ENCODE measurements around the gene PTPRB. TPM values are rescaled to one million over a fixed set of nuclear protein-coding genes. Genes with fewer than 3 reads are reported as not detected.

PTPRB gene
- total RNA-seq, 1 donor from 2014 or later = 91.4 TPM

DNA sequence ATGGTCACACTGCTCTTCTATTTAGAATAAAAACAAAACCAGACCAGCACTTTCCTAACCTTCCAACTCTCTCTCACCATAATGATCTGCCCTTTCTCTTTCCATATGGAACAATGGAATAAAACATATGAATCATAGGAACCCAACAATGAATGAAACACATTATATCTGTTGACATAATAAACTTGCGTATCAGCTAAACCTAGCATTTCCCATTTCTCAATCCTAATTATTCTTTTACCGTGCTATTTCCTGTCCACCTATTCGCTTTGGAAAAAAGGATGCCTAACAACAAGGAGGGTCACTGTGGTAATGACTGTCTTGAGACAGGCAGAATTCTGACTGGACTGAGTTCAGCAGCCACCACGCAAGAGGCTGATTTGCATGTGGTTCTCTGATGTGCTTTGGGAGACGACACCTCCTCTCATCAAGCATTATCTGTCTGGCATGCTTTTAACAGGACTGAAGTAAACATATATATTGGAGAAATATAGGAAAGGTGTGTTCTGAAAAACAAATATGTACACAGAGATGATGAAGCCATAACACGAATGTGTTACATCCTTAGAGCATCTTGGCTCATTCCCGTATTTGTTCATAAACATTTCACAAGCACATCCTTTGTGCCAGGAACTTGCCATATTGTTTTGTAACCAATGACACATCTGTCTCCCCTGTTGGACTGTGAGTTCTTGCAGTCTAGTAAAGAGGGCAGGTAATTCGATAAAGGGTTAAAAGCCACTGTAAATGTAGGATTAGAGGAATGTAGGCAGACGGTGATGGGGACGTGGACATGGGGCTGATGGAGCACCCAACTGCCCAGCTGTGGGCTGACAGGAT, 87.7 kb downstream of the PTPRB start:
- H3K4me3 ChIP-seq = no peak overlapping the region
- peak overlapping the region; percentile 33 for H3K27ac ChIP-seq
- TF ChIP-seq, protein P1, sequence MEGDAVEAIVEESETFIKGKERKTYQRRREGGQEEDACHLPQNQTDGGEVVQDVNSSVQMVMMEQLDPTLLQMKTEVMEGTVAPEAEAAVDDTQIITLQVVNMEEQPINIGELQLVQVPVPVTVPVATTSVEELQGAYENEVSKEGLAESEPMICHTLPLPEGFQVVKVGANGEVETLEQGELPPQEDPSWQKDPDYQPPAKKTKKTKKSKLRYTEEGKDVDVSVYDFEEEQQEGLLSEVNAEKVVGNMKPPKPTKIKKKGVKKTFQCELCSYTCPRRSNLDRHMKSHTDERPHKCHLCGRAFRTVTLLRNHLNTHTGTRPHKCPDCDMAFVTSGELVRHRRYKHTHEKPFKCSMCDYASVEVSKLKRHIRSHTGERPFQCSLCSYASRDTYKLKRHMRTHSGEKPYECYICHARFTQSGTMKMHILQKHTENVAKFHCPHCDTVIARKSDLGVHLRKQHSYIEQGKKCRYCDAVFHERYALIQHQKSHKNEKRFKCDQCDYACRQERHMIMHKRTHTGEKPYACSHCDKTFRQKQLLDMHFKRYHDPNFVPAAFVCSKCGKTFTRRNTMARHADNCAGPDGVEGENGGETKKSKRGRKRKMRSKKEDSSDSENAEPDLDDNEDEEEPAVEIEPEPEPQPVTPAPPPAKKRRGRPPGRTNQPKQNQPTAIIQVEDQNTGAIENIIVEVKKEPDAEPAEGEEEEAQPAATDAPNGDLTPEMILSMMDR (IDR thresholded peaks at IDR 0.05) = no peak
- H3K4me1 ChIP-seq = no peaks in the 10 kb centered on the region
- no peaks in the 10 kb centered on the region for H3K27me3 ChIP-seq (ENCODE audit: low read depth)
- ATAC-seq (no peak), DNase-seq (no peak)
- H3K9me3 ChIP-seq = no peaks in the 10 kb centered on the region
- intact Hi-C loops (cut with DNase I) = no loop called here
- peaks cover 13% of the 10 kb centered on the region for H3K36me3 ChIP-seq

- DNase-seq (no peak), ATAC-seq (no peak)
- TF ChIP-seq, protein P1 (IDR thresholded peaks at IDR 0.05) = no peak
- no peak overlapping the region for H3K4me3 ChIP-seq
- no peak overlapping the region for H3K27ac ChIP-seq
- H3K27me3 ChIP-seq (ENCODE audit: low read depth) = no peaks in the 10 kb centered on the region
- peaks cover 9% of the 10 kb centered on the region for H3K36me3 ChIP-seq
- no peaks in the 10 kb centered on the region for H3K4me1 ChIP-seq
- no peaks in the 10 kb centered on the region for H3K9me3 ChIP-seq
- intact Hi-C loops (cut with DNase I) = no loop called here
Measured at GRCh38 chr12:70543444-70543843, 93.8 kb downstream of the PTPRB start.

- intact Hi-C loops (cut with DNase I) = no loop called here
- Histone ChIP-seq H3K27me3 (ENCODE audit: low read depth) (no peaks in the 10 kb centered on the region), H3K4me1 (no peaks in the 10 kb centered on the region), H3K27ac (no peak overlapping the region), H3K4me3 (no peak overlapping the region), H3K9me3 (no peaks in the 10 kb centered on the region), H3K36me3 (peaks cover 21% of the 10 kb centered on the region)
- ATAC-seq (no peak), DNase-seq (no peak)
- TF ChIP-seq, protein P1 (IDR thresholded peaks at IDR 0.05) = no peak
Measured at GRCh38 chr12:70540996-70541395, 96.2 kb downstream of the PTPRB start.

DNA sequence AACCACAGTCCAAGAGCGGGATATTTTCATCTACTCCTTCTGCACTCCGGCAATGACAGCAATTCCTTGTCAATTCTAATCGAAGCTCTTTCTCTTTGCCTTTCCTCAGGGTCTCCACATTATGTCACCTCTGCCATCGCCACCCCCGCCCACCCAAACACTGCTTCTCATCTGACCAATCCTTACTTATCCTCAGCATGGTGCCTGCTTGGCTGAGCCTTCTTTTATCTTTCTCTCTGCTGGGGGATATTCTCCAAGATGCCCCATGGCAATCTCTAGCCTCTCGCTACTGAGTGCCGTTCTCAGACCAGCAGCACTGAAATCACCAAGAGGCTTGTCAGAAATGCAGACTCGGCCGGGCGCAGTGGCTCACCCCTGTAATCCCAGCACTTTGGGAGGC, 100.6 kb downstream of the PTPRB start:
- Histone ChIP-seq H3K9me3 (no peaks in the 10 kb centered on the region), H3K4me1 (peaks cover 3% of the 10 kb centered on the region), H3K27me3 (ENCODE audit: low read depth) (no peaks in the 10 kb centered on the region), H3K27ac (peak overlapping the region; percentile 63), H3K36me3 (peaks cover 28% of the 10 kb centered on the region), H3K4me3 (no peak overlapping the region)
- DNase-seq (no peak), ATAC-seq (no peak)
- TF ChIP-seq, protein P1 (IDR thresholded peaks at IDR 0.05) = no peak
- intact Hi-C loops (cut with DNase I) = no loop called here

DNA sequence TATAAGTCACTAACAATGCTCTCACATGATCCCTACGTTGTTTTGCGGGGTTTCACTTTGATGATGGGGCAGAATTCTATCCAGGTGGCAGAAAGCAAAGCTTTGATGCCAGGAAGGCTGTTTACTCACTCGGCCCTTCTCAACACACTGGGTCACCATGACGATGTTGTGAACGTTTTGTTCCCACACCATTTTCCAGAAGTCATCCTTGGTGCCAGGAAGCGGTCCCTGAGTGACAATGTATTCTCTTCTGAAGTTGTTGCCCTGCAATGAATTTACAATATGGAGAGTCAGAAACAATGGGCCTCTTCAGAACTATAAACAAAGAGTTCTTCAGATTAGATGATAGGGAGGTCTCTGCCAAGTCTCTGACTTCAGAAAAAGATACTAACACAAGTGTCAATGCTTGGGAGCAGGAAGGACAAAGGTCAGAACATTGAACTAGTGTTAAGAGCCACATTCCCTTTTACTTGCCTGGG, 101.3 kb downstream of the PTPRB start:
- TF ChIP-seq, protein P1 (IDR thresholded peaks at IDR 0.05) = no peak
- H3K27ac ChIP-seq = peak overlapping the region; percentile 73
- H3K4me1 ChIP-seq = peaks cover 3% of the 10 kb centered on the region
- peak; percentile 45 to 66 for ATAC-seq
- peaks cover 34% of the 10 kb centered on the region for H3K36me3 ChIP-seq
- DNase-seq = no peak
- H3K27me3 ChIP-seq (ENCODE audit: low read depth) = no peaks in the 10 kb centered on the region
- no peak overlapping the region for H3K4me3 ChIP-seq
- no peaks in the 10 kb centered on the region for H3K9me3 ChIP-seq
- intact Hi-C loops (cut with DNase I) = no loop called here
